ENCODE data around the gene ELAVL1.
"Not testable (repeated sequence)": the region's sequence is repeated elsewhere in the genome, so short reads cannot be mapped to it uniquely, and the experiment has no call there.

The ELAVL1 gene

DNA sequence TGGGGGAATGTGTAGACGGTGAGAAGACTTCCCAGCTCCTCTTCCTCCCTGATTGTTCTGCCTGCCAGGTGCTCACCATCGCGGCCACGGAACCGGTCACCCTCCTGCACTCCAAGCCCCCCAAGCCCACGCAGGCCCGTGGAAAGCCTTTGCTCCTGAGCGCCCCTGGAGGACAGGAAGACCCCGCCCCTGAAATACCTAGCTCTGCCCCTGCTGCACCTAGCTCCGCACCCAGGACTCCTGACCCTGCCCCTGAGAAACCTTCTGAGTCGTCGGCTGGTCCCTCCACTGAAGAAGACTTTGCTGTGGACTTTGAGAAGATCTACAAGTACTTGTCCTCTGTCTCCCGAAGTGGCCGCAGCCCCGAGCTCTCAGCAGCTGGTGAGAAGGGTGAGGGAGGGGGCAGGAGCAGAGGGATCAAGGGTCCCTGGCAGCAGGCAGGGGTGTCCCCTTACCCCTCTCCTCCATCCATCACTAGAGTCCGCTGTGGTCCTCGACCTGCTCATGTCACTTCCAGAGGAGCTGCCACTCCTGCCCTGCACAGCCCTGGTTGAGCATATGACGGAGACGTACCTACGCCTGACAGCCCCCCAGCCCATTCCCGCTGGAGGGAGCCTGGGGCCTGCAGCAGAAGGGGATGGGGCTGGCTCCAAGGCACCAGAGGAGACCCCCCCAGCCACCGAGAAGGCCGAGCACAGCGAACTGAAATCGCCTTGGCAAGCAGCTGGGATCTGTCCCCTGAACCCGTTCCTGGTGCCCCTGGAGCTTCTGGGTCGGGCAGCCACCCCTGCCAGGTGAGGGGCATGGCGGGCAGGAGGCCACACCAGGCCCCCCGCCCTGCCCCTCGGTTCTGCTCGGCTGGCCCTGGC, 83.2 kb downstream of the ELAVL1 start:
- DNase-seq, result no peak
- no peak for ATAC-seq

- DNase-seq, result no peak
These were observed 84.0 kb downstream of the ELAVL1 start for GRCh38 chr19:7921302-7921966.

DNA sequence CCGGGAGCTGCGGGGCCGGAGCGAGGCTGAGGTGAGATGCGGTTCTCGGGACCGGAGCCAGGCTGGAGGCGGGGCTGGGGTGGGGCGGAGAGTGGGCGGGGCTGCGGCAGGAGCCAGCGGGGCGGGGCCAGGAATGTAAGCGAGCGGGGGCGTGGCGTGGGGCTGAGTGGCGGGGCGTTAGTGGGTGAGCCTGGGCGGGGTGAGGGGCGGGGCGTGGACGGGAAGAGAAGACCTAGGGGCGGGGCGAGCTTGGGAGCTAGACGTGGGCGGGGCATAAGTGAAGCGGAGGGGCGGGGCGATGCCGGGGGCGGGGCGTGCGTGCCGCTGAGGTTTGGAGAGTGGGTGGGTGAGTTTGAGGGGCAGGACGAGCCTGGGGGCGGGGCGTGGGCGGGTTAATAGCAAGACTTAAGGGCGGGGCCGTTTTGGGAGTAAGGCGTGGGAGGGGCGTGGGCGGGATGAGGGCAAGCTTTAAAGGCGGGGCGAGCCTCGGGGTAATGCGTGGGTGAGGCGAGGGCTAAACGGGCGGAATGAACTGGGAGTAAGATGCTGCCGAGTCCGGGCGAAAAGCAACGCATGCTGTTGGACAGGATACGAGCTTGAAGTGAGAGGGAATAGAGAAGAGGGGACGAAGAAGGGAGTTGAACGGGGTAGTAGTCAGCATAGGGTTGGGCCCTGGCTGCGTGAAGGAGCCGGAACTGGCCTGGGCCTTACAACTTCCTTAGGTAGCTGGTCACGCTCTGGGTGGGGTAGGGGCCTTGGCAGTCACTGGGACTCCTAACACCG, 84.7 kb downstream of the ELAVL1 start:
- ATAC-seq, result peak; percentile 57

More at GRCh38 chr19:7921302-7921966, 84.0 kb downstream of the ELAVL1 start:
- no peak for ATAC-seq

GRCh38 chr19:7919610-7920518, 85.6 kb downstream of the ELAVL1 start, which contains the start of gene SNAPC2:
TSS of gene SNAPC2 (plus strand) at chr19:7920338. CDS start at chr19:7920367, 29 bp downstream.
- peak; percentile 67 for ATAC-seq
- peak; percentile 97 for DNase-seq

More for the DNA sequence above, 84.7 kb downstream of the ELAVL1 start:
- peak; percentile 100 for DNase-seq

DNA sequence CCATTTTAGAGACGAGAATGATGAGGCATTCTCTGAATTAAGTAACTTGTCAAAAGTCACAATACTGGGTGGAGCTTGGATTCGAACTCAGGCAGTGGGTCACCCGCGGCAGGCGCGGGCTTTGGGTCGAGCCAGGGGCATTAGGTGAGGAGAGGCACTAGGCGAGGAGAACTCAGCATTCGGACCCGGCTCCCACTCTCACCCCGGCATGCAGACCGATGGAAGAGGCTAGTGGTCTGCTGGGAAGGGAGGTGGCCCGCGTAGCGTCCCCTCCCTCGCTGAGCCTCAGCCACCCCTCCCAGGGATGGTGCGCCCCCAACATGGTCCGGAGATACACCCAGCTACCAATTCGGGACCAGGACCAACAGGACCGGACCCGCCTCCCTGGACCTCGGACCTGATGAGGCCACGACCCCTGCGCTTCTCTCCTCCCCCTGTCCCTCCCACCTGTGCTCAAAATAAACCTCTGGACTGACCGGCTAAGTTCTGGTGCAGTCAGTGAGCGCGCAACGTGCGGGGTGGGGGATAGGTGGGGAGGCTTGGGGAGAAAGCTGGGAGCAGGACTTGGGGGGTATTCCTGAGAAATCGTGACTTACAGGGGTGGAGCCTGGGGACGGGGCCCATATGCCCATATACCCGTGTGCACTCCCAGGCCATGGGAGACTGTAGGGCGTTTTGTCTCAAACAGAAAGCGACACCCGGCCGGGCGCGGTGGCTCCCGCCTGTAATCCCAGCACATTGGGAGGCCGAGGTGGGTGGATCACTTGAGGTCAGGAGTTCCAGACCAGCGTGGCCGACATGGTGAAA, 86.6 kb downstream of the ELAVL1 start:
- ATAC-seq, result no peak
- no peak for DNase-seq

DNA sequence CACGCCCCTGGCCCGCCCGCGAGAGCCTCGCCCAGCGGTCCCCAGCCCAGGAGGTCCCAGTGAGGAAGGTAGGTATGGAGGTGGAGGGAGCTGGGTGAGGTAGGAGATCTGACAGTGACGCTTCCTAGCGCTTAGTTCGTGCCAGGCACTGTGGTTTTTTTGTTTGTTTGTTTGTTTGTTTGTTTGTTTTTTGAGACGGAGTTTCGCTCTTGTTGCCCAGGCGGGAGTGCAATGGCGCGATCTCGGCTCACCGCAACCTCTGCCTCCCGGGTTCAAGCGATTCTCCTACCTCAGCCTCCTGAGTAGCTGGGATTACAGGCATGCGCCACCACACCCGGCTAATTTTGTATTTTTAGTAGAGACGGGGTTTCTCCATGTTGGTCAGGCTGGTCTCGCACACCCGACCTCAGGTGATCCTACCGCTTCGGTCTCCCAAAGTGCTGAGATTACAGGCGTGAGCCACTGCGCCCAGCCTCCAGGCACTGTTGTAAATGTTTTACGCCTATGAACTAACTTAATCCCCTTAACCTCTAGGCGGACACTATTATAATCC, 87.3 kb downstream of the ELAVL1 start:
- not testable (repeated sequence) for DNase-seq, ATAC-seq

DNA sequence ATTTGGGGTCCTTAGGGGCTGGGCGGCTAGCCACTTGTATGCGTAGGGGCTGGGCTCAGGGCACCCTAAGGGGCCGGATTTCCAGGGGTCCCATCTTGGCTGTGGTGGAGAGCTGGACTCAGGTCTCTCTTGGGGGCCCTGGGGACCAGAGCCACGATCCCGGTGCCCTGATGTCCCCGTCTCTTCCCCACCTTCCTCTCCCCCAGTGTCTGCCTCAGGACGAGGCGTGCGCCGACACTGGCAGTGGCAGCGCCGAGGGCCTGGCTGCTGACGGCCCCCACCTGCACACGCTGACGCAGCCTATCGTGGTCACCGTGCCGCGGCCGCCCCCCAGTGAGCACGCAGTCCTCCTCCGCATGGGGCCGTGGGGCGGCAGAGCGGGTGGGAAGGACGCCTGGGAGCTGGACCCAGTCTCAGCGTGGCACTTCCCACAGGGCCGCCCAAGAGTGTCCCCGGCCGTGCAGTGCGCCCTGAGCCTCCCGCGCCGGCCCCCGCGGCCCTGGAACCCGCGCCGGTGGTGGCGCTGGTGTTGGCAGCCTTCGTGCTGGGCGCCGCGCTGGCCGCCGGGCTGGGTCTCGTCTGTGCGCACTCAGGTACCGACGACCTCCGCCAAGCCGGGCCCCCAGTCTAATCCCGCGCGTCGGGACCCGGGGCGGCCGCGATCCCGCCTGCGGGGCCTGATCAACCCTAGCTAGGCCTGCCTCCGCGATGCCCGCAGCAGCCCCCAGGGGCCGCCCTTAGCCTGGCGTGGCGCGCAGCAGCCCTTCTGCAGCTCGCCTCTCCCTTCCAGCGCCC, 88.0 kb downstream of the ELAVL1 start:
- ATAC-seq (peak; percentile 21), DNase-seq (peak; percentile 68)

- no peak for DNase-seq
- no peak for ATAC-seq
These were observed 88.5 kb downstream of the ELAVL1 start for GRCh38 chr19:7916955-7917266.

DNA sequence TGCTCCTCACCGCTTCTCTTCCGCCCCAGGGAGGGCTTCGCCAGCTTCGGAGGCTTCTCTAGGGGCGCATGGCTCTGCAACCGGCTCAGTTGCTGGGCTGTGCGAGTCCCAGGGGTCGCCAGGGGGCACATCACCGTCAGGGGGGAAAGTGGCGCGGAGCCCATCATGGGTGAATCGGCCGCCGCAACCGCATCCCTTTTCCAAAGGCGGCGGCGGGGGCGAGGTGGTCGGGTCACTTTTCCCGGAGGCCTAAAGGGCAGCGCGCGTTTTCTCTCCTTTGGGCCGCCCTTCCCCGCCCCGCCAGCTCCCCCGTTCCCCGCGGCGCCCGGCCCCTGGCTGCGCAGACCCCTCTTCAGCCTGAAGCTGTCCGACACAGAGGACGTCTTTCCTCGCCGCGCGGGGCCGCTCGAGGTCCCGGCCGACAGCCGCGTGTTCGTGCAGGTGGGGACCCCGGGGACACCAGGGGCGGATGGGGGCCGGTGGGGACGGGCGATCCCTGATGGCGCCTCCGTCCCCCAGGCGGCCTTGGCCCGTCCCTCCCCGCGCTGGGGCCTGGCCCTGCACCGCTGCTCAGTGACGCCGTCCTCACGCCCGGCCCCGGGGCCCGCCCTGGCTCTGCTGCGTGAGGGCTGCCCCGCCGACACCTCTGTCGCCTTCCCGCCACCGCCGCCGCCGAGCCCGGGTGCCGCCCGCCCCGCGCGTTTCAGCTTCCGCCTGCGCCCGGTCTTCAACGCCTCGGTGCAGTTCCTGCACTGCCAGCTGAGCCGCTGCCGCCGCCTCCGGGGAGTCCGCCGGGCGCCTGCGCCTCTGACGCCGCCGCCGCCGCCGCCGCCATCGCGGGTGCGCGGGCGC, 89.1 kb downstream of the ELAVL1 start:
- DNase-seq, result peak; percentile 73
- peak; percentile 2 for ATAC-seq

- no peak for ATAC-seq
- DNase-seq, result no peak
These were observed 90.0 kb downstream of the ELAVL1 start for GRCh38 chr19:7915250-7916102.

DNA sequence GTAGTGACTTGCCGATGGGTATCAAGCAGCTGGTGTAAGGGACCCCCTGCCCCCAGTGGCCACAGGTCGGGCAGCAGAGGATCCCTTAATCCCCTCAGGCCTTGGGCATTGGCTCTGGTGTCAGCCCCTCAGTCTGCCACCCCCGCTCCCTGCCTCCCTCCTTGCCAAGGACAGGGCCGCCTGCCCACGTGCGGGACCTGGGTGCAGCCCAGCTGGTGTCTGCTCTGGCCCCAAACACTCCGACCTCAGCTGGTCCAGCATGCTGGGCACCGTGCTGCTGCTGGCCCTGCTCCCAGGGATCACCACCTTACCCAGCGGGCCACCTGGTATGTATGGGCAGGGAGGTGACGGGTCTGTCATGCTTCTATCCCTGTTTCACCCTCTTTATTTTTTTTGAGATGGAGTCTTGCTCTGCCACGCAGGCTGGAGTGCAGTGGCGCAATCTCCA, 90.8 kb downstream of the ELAVL1 start, which contains the start of gene TGFBR3L:
TSS of gene TGFBR3L (plus strand) at position 233 of the 448 bp plus-strand sequence.
- DNase-seq, result no peak
- no peak for ATAC-seq

DNA sequence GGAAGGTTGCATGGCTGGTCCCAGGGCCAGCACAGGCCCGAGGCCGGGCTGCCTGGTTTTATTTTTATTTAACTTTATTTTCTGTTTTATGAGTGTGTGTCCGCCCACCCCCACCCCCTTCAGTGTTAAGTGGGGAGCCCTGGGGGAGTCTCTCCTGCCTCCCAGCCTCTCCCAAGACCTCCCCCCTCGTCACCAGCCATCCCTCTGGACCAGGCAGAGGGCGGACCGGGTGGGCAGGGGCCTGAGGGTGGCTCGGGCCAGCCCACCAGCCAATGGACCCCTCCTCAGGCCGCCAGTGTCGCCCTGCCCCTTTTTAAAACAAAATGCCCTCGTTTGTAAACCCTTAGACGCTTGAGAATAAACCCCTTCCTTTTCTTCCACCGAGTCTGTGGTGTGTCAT, 91.3 kb downstream of the ELAVL1 start:
- ATAC-seq (no peak), DNase-seq (no peak)

DNA sequence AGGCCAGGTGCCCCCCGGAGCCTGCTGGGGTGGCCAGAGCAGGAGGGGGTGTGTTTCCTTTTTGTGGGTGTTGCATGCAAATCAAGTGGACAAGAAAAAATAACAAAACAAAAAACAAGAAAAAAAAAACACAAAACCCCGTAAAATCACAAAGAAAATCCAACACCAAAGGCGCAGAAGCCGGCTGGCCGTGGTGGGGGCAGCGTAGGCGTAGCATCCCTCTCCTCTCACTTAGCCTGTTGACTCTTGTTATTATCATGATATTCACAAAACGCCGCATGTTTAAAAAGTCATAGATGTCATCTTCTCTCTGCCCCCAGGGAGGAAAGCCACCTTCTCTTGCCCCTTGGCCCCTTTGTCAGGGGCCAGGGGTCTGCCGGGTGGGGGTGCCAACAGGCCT, 91.8 kb downstream of the ELAVL1 start:
- ATAC-seq (no peak), DNase-seq (no peak)

DNA sequence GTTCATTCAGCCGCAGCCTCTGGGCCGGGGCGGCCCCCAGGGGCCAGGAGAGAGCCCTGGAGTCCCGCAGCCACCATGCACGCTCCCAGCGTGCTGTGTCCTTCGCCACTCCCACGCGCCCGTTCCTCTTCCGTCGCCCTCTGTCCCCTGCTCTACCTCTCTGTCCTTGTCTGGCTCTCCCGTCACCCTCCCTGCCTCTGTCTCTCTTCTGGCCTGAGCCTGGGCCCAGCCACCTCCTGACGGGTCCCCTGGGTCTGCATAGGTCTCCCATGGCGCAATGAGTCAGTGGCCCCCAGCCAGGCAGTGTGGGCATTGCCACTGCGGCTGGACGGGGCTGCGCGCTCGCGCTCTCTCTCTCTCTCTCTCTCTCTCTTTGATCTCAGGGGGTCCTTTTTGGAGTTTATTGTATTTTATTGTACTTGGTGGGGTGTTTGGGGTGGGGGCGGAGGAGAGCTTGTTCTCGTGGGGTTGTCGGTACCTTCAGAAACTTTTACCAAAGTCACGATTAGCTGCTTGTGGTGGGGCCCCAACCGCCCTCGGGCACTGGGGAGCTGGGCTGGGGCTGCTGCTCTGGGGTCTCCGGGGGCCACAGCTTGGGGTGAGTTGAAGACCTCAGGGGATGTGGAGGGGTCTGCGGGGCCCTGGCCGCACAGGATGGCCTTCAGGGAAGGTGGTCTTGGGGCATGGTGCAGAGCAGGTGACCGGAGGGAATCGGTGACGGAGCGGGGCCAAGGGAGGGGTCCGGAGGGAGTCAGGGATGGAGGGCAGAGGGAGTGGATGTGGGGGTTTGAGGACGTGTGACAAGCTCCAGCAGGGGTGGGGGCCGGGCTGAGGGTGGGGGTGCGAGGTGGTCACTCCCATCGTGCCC, 92.5 kb downstream of the ELAVL1 start:
- DNase-seq (no peak), ATAC-seq (no peak)

DNA sequence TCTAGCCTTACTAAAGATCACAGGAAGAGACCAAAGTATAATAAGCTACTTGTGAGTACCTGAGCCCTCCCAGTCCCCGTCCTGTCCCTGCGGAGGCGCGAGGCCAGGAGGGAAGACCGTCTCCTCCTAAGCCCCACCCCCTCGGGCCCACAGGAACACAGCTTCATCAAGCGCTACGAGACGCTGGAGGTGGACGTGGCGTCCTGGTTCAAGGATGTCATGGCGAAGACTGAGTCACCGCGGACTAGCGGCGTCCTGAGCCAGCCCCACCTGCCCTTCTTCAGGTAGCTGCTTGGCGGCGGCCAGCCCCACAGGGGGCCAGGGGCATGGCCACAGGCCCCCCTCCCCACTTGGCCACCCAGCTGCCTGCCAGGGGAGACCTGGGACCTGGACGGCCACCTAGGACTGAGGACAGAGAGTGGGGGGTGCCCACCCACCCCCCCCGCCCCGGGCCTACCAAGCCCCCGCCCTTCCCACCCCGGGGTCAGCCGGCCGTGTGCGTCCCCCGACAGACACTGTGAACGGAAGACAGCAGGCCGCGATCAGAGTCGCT, 93.2 kb downstream of the ELAVL1 start:
- DNase-seq (no peak), ATAC-seq (no peak)

GRCh38 chr19:7911508-7912143, 93.8 kb downstream of the ELAVL1 start:
- DNase-seq (no peak), ATAC-seq (no peak)

Measured in stimulated activated naive CD8-positive, alpha-beta T cell treated with anti-CD3 and anti-CD28 coated beads, Interleukin-15, Interleukin-2, amounts not matched to agents 100 U/mL and 50 U/mL, for 24 hours (primary cell).